ENCODE measurements around the gene DDI2.

DNA sequence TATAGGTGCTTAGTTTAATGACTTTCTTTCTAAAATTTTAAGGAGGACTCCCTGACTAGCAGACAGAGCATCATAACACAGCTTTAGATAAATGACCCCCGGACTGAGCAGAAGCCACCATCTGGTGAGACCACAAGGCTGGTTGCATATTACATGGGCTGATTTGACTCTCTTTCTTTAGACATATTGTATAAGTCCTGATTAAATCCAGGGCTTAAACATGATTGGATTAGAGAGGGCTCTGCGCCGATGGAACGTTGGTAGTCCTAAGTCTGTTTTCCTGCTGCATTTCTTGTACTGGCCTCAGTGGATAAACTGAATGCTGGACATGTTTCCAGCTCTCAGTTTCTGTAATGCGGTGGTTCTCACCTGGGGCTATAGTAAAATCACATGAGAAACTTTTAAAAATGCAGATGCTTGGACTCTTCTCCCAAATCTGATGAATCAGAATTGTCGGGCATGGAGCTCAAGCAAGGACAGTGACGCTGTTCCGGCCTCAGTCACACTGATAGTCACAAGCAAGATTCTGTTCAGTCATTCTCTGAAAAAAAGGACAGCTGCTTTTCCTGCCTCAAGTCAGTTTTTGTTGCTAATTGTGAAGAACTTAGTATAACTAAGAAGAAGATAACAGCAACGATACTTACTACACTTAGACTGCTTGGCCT, 16.6 kb downstream of the DDI2 start:
- TF ChIP-seq, protein P1, sequence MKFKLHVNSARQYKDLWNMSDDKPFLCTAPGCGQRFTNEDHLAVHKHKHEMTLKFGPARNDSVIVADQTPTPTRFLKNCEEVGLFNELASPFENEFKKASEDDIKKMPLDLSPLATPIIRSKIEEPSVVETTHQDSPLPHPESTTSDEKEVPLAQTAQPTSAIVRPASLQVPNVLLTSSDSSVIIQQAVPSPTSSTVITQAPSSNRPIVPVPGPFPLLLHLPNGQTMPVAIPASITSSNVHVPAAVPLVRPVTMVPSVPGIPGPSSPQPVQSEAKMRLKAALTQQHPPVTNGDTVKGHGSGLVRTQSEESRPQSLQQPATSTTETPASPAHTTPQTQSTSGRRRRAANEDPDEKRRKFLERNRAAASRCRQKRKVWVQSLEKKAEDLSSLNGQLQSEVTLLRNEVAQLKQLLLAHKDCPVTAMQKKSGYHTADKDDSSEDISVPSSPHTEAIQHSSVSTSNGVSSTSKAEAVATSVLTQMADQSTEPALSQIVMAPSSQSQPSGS (CRISPR knock-in tag; IDR thresholded peaks at IDR 0.05), result no peak
- TF ChIP-seq, protein P2, sequence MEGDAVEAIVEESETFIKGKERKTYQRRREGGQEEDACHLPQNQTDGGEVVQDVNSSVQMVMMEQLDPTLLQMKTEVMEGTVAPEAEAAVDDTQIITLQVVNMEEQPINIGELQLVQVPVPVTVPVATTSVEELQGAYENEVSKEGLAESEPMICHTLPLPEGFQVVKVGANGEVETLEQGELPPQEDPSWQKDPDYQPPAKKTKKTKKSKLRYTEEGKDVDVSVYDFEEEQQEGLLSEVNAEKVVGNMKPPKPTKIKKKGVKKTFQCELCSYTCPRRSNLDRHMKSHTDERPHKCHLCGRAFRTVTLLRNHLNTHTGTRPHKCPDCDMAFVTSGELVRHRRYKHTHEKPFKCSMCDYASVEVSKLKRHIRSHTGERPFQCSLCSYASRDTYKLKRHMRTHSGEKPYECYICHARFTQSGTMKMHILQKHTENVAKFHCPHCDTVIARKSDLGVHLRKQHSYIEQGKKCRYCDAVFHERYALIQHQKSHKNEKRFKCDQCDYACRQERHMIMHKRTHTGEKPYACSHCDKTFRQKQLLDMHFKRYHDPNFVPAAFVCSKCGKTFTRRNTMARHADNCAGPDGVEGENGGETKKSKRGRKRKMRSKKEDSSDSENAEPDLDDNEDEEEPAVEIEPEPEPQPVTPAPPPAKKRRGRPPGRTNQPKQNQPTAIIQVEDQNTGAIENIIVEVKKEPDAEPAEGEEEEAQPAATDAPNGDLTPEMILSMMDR (IDR thresholded peaks at IDR 0.05 in 2 of 3, conservative IDR thresholded peaks at IDR 0.05 in 1 of 3; ENCODE audit: insufficient read depth in 2 of 3, low read depth in 1 of 3, low read length in 3 of 3), result no peak
